Lung (tissue), 12 donors: ENCODE results near the gene SNCA. TPM values are rescaled to one million over a fixed set of nuclear protein-coding genes. Genes with fewer than 3 reads are reported as not detected.

ENCODE experiments used
- ATAC-seq: fragments of 200-7000 bp; cut with Tn5 transposase; one replicate; pipeline ENCODE4 v1.9.1; 2020; ENCODE audit warnings: moderate number of reproducible peaks; ENCODE audit not compliant: insufficient read depth, low FRiP score
- DNase-seq, 3 donors: peaks; one replicate each; pipeline ENCODE4 v3.0.0-alpha.2; 2013 to 2017
- H3K27ac ChIP-seq, 2 donors: one replicate each; pipeline ENCODE4 v1.5.1; 2013; ENCODE audit warnings: mild to moderate bottlenecking in 2 of 2, moderate library complexity in 2 of 2, control low read depth in 1 of 2, inconsistent platforms in 1 of 2, low read depth in 1 of 2, low read length in 1 of 2
- H3K27me3 ChIP-seq, 3 donors: one replicate each; pipeline ENCODE4 v1.5.1; 2013; ENCODE audit warnings: low read length in 2 of 3; ENCODE audit not compliant: control insufficient read depth in 3 of 3, insufficient read depth in 3 of 3
- H3K36me3 ChIP-seq, 4 donors: one replicate each; pipeline ENCODE4 v1.5.1; 2013; ENCODE audit warnings: low read length in 4 of 4, mild to moderate bottlenecking in 1 of 4, moderate library complexity in 1 of 4; ENCODE audit not compliant: control insufficient read depth in 4 of 4, insufficient read depth in 4 of 4
- H3K4me1 ChIP-seq, 5 donors: one replicate each; pipeline ENCODE4 v1.5.1; 2013; ENCODE audit warnings: low read length in 5 of 5, mild to moderate bottlenecking in 2 of 5, moderate library complexity in 1 of 5; ENCODE audit not compliant: control insufficient read depth in 5 of 5, insufficient read depth in 5 of 5
- H3K4me3 ChIP-seq: one replicate; pipeline ENCODE4 v1.5.1; 2013; ENCODE audit warnings: mild to moderate bottlenecking, control low read depth, moderate library complexity
- H3K9ac ChIP-seq, 2 donors: one replicate each; pipeline ENCODE4 v1.5.1; 2013; ENCODE audit warnings: low read length in 2 of 2, control low read depth in 1 of 2; ENCODE audit not compliant: insufficient read depth in 1 of 2
- H3K9me3 ChIP-seq, 4 donors: one replicate each; pipeline ENCODE4 v1.5.1; 2013; ENCODE audit warnings: low read length in 3 of 4, mild to moderate bottlenecking in 1 of 4, moderate library complexity in 1 of 4; ENCODE audit not compliant: control insufficient read depth in 4 of 4, insufficient read depth in 3 of 4
- WGBS, 2 donors: extraction: QIAGEN DNeasy Blood & Tissue Kit; methylation state at CpG; one replicate each; pipeline ENCODE4 v1.1.7; 2013; 5-methylcytosine and 5-hydroxymethylcytosine counted together
- polyA plus RNA-seq, 2 donors: library from polyadenylated mRNA; stranded (reverse); fragments of 200-250 nt; gene quantifications; one replicate each; pipeline ENCODE4 v1.2.1, GENCODE V29; 2013
- total RNA-seq, 2 donors: library from RNA; depleted of rRNA in 1 of 2; stranded (reverse); fragments of >200 nt in 1 of 2; gene quantifications; one replicate each; pipeline ENCODE4 v1.2.1, GENCODE V29; 2014 to 2021
- TF ChIP-seq, protein P1 (sequence below): IDR thresholded peaks from 2 replicates; pipeline ENCODE4 v1.5.1; 2012; ENCODE audit warnings: mild to moderate bottlenecking; ENCODE audit errors: control extremely low read depth, extremely low read depth
- donor health status: control.
- donor health status: control.
- donor health status: Bipolar disorder and iron deficiency.
- donor health status: healthy.
- donor health status: DM: yes; HTN: yes; CAD: no.

Gene SNCA
- total and polyA plus RNA-seq, 4 donors, result 7.1 to 60.4 (median 12.3) TPM

DNA sequence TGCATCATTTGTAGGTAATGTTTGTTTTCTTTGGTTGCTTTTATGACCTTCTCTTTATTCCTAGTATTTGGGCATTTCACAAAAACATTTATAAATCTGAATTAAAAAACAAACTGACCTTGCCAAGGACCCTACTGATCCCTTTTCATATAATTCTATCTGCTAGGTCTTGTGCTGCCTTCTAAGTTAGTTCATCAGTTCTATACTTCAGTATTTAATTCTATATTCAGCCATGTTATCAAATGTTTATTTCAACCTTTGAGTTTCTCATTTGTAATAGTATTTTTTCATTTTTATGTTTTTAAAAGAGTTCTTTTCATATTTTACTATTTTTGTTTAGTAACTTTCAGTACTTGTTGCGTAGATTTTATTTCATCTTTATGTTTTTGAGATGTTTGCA is 155.3 kb downstream of the SNCA start:
- no peaks in the 10 kb centered on the region for H3K9me3 ChIP-seq
- H3K27ac ChIP-seq, result no peak overlapping the region
- H3K27me3 ChIP-seq, result no peaks in the 10 kb centered on the region
- no peak overlapping the region for H3K9ac ChIP-seq
- no peaks in the 10 kb centered on the region for H3K4me1 ChIP-seq
- no peak overlapping the region for H3K4me3 ChIP-seq
- ATAC-seq, result no peak
- TF ChIP-seq, protein P1, sequence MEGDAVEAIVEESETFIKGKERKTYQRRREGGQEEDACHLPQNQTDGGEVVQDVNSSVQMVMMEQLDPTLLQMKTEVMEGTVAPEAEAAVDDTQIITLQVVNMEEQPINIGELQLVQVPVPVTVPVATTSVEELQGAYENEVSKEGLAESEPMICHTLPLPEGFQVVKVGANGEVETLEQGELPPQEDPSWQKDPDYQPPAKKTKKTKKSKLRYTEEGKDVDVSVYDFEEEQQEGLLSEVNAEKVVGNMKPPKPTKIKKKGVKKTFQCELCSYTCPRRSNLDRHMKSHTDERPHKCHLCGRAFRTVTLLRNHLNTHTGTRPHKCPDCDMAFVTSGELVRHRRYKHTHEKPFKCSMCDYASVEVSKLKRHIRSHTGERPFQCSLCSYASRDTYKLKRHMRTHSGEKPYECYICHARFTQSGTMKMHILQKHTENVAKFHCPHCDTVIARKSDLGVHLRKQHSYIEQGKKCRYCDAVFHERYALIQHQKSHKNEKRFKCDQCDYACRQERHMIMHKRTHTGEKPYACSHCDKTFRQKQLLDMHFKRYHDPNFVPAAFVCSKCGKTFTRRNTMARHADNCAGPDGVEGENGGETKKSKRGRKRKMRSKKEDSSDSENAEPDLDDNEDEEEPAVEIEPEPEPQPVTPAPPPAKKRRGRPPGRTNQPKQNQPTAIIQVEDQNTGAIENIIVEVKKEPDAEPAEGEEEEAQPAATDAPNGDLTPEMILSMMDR, result no peak
- no peak for DNase-seq
- WGBS, 2 donors, result 90 to 91% methylated on average over 1 of the region's 1 CpG
- no peaks in the 10 kb centered on the region for H3K36me3 ChIP-seq

DNA sequence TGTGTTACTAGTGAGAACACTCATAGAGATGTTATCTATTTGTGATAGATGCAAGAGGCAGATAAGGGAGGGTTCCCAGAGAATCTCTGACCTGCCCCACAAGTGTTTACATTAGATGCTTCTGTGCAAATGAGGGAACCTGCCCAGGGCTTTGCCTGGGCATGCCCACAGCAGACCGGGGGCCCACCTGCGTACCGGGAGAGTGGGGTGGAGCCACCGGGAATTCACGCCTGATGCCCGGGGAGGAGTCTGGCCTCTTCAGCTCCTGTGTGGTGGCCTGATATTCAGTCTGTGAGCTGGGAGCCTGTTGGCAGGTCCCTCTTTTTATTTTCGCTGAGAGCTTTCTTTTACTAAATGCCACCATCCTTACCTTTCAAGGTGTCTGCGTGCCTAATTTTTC is 155.7 kb downstream of the SNCA start:
- H3K4me1 ChIP-seq, result no peaks in the 10 kb centered on the region
- no peak overlapping the region for H3K27ac ChIP-seq
- H3K9me3 ChIP-seq, result no peaks in the 10 kb centered on the region
- H3K36me3 ChIP-seq, result no peaks in the 10 kb centered on the region
- 80 to 81% methylated on average over 8 of the region's 8 CpGs for WGBS, 2 donors
- no peak overlapping the region for H3K9ac ChIP-seq
- DNase-seq, result no peak
- TF ChIP-seq, protein P1, result no peak
- no peak overlapping the region for H3K4me3 ChIP-seq
- ATAC-seq, result no peak
- H3K27me3 ChIP-seq, result no peaks in the 10 kb centered on the region

DNA sequence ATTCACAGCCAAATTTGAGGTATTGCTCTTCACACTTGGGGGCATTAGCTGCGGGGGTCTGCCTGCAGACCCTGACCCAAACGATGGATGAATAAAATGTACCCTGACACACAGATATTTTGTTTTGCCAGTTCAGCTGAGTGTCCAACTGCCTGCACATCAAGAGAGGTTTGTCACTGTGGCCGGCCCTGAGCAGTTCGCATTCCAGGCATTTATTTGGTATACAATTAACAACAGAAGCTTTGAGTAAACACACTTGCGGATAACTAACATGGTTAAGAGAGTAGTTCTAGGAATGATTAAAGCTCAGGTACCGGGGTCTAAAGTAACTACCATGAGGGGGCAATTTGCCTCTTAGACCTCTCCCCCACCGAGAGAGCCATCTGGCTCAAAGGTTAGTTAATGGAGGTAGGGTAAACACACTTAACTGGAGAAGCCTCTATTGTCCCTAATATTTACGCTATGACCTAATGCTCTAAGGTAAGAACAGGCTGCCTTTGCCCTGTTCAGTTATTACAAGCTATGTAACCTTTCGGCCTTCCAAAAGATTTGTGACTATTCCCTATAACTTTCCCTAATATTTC is 162.0 kb downstream of the SNCA start:
- Histone ChIP-seq H3K9me3 (peaks cover 0 to 2% (median 0%) of the 10 kb centered on the region in 4 donors), H3K9ac (no peak overlapping the region), H3K36me3 (no peaks in the 10 kb centered on the region), H3K4me1 (no peaks in the 10 kb centered on the region), H3K27me3 (no peaks in the 10 kb centered on the region), H3K4me3 (no peak overlapping the region), H3K27ac (no peak overlapping the region)
- DNase-seq (no peak), ATAC-seq (no peak)
- TF ChIP-seq, protein P1, result no peak
- WGBS, 2 donors, result 70 to 85% methylated on average over 9 of the region's 9 CpGs

Other genes starting within 250 kb of the SNCA start
- 10 to 100 TPM; 35.3 to 37.4 TPM for gene MMRN1, start 57.7 kb upstream of the SNCA start, total RNA-seq
- gene MMRN1, start 57.7 kb upstream of the SNCA start, polyA plus RNA-seq, result 10 to 100 TPM; 10.2 to 17.1 TPM